IPS-18c (cell line): ENCODE measurements around the gene MYBPC3.
"Not testable (repeated sequence)": the region's sequence is repeated elsewhere in the genome, so short reads cannot be mapped to it uniquely, and the experiment has no call there.

Experiments
- H3K4me3 ChIP-seq: 2 replicates; pipeline ENCODE4 v1.7.0; 2013; ENCODE audit warnings: low read depth, mild to moderate bottlenecking, low read length, moderate library complexity; ENCODE audit not compliant: insufficient read depth
- H3K9me3 ChIP-seq: one replicate; pipeline ENCODE4 v1.6.1; 2013; ENCODE audit warnings: mild to moderate bottlenecking, low read length, moderate library complexity; ENCODE audit not compliant: control insufficient read depth, insufficient read depth

MYBPC3 gene

DNA sequence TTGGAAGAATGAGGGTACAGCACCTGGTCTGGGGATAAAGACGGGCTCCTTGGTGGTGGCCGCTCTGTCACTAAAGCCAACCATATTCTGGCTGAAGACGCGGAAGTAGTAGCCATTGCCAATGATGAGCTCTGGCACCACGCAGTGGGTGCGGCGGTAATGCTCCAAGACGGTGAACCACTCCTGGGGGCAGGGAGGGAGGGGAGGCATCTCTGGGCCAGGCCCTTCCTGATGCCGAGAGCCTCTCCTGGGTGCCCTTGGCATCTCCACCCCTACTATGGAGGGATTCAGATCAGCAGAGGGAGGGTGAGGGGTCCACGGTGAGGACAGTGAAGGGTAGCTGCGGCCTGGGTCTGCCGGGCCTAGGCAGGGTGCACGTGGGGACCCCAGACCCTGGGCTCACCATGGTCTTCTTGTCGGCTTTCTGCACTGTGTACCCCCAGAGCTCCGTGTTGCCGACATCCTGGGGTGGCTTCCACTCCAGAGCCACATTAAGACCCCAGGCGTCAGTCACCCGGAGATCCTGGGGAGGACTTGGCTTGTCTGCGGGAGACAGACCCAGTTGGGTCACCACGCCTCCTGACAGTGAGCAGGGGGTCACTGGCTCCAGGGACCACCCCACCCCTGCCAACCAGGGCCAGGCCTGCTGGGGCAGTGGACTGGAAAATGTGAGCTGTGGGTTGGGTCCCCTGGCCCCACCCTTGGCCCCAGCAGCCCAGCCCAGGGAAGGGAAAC is 19.5 kb downstream of the MYBPC3 start:
- Histone ChIP-seq H3K4me3 (no peak overlapping the region), H3K9me3 (no peaks in the 10 kb centered on the region)

GRCh38 chr11:47332303-47332711 is 20.2 kb downstream of the MYBPC3 start:
- no peaks in the 10 kb centered on the region for H3K9me3 ChIP-seq
- H3K4me3 ChIP-seq: no peak overlapping the region

GRCh38 chr11:47331454-47332302 is 20.8 kb downstream of the MYBPC3 start:
- Histone ChIP-seq H3K4me3 (no peak overlapping the region), H3K9me3 (no peaks in the 10 kb centered on the region)

DNA sequence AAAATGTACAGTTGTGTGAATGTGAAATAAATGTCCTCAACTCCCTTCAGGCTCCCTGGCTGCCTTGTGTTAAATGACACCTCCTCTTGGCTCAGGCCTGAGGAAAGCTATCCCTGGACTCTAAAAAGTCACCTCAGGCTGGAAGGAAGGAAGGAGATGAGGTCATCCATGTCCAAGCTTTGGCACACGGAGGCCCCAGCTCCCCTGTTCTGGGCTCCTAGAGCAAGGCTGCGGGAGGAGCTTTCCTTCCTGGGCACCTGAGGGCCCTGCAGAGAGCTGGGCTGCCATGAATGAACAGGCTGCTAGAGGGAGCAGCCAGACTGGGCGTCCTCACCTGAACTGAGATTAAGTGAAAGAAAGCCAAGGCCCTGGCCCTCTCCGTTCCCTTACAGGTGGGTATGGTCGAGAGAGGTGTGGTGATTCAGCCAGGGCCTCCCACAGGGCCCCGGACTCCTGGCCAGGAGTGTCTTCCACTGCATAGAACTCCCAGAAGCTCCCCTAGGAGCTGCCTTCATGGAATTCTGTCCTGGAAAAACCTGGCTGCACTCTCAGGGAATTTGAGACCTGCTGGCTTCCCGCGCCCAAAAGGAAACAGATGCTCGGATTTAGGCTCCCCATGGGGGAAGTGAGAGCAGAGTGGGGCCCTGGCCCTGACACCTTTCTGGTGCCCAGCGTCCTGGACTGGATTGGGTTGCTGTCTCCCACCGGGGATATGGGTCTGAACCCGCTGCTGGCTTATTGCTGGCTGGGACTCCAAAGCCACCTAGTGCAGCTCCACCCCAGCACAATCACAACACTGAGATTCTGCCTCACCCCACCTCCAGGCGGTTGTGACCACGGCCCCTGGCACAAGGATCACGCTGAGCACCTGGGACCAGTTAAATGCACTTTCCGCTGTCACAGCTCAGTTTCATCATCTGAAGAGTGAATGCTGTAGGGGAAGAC is 22.2 kb downstream of the MYBPC3 start:
- no peaks in the 10 kb centered on the region for H3K9me3 ChIP-seq
- no peak overlapping the region for H3K4me3 ChIP-seq

- Histone ChIP-seq H3K9me3 (no peaks in the 10 kb centered on the region), H3K4me3 (no peak overlapping the region)
These were observed 23.0 kb downstream of the MYBPC3 start for GRCh38 chr11:47329431-47329986.

- Histone ChIP-seq H3K4me3 (no peak overlapping the region), H3K9me3 (no peaks in the 10 kb centered on the region)
These were observed 23.8 kb downstream of the MYBPC3 start for GRCh38 chr11:47328449-47329390.

DNA sequence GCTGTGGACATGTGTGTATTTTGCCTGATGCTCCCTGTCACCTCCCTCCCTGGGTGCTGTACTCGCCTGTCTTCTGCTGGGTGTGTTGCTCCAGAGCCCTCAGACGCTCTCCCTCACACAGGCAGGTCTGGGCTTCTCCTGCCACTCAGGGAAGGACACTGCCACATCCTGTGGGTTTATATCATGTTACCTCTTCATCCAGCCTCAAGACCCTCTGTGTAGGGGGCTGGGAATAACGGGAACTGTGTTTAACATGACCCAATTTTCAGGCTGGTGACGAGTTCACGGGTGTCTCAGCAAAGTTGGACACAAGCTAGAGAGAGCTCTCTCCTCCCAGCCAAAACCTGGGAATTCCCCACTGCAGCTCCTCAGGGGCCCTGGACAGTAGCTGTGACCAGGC is 24.6 kb downstream of the MYBPC3 start:
- H3K9me3 ChIP-seq: no peaks in the 10 kb centered on the region
- no peak overlapping the region for H3K4me3 ChIP-seq

- Histone ChIP-seq H3K4me3 (no peak overlapping the region), H3K9me3 (no peaks in the 10 kb centered on the region)
These were observed 25.5 kb downstream of the MYBPC3 start for GRCh38 chr11:47327025-47327424.

DNA sequence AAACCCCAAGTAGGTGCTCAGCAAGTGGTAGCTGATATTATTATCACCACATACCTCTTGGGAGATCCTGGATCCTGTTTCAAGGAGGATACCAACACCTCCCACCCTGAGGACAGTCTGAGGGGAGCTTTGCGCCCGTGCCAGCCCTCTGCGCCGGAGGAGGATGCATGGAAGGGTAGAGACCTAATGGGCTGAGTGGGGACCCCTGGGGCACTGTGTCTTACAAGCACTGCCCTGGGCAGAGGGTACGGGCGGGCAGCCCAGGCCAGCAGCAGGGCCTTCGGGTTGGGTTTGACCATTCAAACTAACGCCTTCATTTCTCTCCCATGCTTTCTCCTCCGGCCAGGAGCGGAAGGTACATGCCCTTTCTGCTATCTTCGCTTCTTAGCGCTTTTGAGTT is 26.3 kb downstream of the MYBPC3 start:
- Histone ChIP-seq H3K4me3 (no peak overlapping the region), H3K9me3 (no peaks in the 10 kb centered on the region)

- Histone ChIP-seq H3K4me3 (no peak overlapping the region), H3K9me3 (no peaks in the 10 kb centered on the region)
These were observed 27.0 kb downstream of the MYBPC3 start for GRCh38 chr11:47325271-47326041.

DNA sequence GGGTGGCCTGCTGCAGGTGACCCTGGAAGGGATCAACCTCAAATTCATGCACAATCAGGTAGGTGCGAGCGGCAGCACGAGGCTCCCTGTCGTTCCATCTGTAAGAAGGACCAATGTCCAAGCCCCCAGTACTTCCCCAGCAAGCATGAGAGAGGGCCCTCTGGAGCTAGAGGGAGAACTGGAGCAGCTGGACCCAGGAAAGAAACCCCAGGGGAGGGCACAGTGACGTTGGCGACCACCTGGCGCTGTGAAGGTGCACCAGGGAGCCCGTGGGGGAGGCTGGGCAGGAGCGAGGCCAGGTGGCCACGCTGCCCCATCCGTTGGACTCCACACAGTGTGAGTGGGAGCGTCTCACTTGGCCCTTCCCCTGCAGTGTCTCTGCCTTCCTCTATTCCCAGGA is 28.0 kb downstream of the MYBPC3 start:
- Histone ChIP-seq H3K9me3 (no peaks in the 10 kb centered on the region), H3K4me3 (no peak overlapping the region)

DNA sequence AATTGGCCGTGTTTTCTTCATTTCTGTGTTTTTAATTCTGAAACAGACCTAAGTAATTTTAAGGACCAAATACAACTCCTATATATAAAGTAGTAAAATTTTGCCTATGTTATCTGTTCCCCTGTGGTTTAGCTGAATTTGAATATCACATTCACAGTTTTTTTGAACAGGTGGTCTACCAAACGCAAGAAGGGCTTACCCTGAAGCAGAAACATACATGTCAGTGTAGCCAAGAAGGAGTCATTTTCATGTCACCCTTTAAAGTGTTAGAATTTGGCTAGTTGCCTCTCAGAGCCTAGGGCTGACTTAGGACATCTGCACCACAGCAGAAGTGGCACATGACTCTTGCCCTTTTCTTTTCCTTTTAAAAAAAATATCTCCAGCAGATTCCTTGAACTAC is 34.3 kb downstream of the MYBPC3 start:
- H3K4me3 ChIP-seq: no peak overlapping the region

GRCh38 chr11:47317064-47317828 is 35.3 kb downstream of the MYBPC3 start:
- no peak overlapping the region for H3K4me3 ChIP-seq
- H3K9me3 ChIP-seq: no peaks in the 10 kb centered on the region

More for the DNA sequence above, 34.3 kb downstream of the MYBPC3 start:
- H3K9me3 ChIP-seq: no peaks in the 10 kb centered on the region

- H3K4me3 ChIP-seq, H3K9me3 ChIP-seq: not testable (repeated sequence)
These were observed 36.0 kb downstream of the MYBPC3 start for GRCh38 chr11:47316501-47316900.

DNA sequence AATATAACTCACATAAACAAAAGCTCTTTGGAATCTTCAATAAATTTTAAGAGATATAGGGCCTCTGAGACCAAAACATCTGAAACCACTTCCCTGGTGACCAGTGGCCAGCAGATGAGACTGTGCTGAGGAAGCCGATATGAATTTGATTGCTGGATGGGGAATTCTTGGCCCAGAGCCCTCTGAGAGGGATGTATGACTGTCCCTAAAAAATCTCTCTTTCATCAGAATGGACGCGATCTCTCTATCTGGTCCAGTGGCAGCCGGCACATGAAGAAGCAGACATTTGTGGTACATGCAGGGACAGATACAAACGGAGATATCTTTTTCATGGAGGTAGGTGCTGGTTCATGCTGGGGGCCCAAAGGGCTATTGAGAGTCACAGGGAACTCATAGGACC is 37.5 kb downstream of the MYBPC3 start:
- H3K9me3 ChIP-seq: no peaks in the 10 kb centered on the region
- no peak overlapping the region for H3K4me3 ChIP-seq
